Hippocampal formation (tissue), 2 donors: ENCODE measurements around the gene PF4V1.

Experiments
- DNase-seq, 2 donors: peaks; one replicate each; lab custom pipeline; 2025; lab: John Stamatoyannopoulos, UW

Gene PF4V1

GRCh38 chr4:73853246-73853704 lies at the start of gene PF4V1:
Gene PF4V1, plus strand, starts transcription at chr4:73853296. Its CDS starts 67 bp downstream, at chr4:73853363.
- DNase-seq = no peak

- no peak for DNase-seq
These were observed 42.9 kb upstream of the PF4V1 start for GRCh38 chr4:73810191-73810590.

GRCh38 chr4:73811841-73812240 lies 41.3 kb upstream of the PF4V1 start:
- no peak for DNase-seq

- DNase-seq = no peak
These were observed 38.4 kb upstream of the PF4V1 start for GRCh38 chr4:73814679-73815078.

GRCh38 chr4:73815145-73815544 lies 38.0 kb upstream of the PF4V1 start:
- DNase-seq = no peak

GRCh38 chr4:73816814-73817213 lies 36.3 kb upstream of the PF4V1 start:
- no peak for DNase-seq

- DNase-seq = no peak
These were observed 35.8 kb upstream of the PF4V1 start for GRCh38 chr4:73817341-73817740.

GRCh38 chr4:73821325-73821724 lies 31.8 kb upstream of the PF4V1 start:
- DNase-seq = no peak

- DNase-seq = no peak
These were observed 30.7 kb upstream of the PF4V1 start for GRCh38 chr4:73822389-73822788.

- DNase-seq = no peak
These were observed 30.1 kb upstream of the PF4V1 start for GRCh38 chr4:73822812-73823504.

- no peak for DNase-seq
These were observed 29.3 kb upstream of the PF4V1 start for GRCh38 chr4:73823760-73824159.

GRCh38 chr4:73828956-73829355 lies 24.1 kb upstream of the PF4V1 start:
- DNase-seq = no peak

- no peak for DNase-seq
These were observed 21.5 kb upstream of the PF4V1 start for GRCh38 chr4:73831569-73831968.

GRCh38 chr4:73832651-73833237 lies 20.4 kb upstream of the PF4V1 start:
- DNase-seq = no peak

- DNase-seq = no peak
These were observed 16.5 kb upstream of the PF4V1 start, which contains the start of gene CXCL6 for GRCh38 chr4:73836373-73837279. Gene CXCL6, plus strand, starts transcription at chr4:73836678. Its CDS starts 73 bp downstream, at chr4:73836751.

GRCh38 chr4:73839071-73839470 lies 14.0 kb upstream of the PF4V1 start:
- no peak for DNase-seq

- DNase-seq = no peak
These were observed 13.4 kb upstream of the PF4V1 start for GRCh38 chr4:73839715-73840114.

- DNase-seq = no peak
These were observed 11.7 kb upstream of the PF4V1 start for GRCh38 chr4:73841243-73841925.

GRCh38 chr4:73842696-73843095 lies 10.4 kb upstream of the PF4V1 start:
- no peak for DNase-seq

- no peak for DNase-seq
These were observed 9.7 kb upstream of the PF4V1 start for GRCh38 chr4:73843369-73843768.

GRCh38 chr4:73844345-73844744 lies 8.8 kb upstream of the PF4V1 start:
- DNase-seq = no peak

- no peak for DNase-seq
These were observed 8.3 kb upstream of the PF4V1 start for GRCh38 chr4:73844806-73845205.
